Kidney (tissue), 14 donors: ENCODE data around the gene CCDC28A. TPM values are rescaled to one million over a fixed set of nuclear protein-coding genes. Genes with fewer than 3 reads are reported as not detected.
A peak's percentile ranks its signal among the peaks of the same experiment; 100 is the strongest.

Experiments used
- DNase-seq, 5 donors: peaks; one replicate each; pipeline ENCODE4 v3.0.0-alpha.2; 2013 to 2020
- FAIRE-seq: peaks from 2 replicates; lab custom pipeline; 2012; peaks lifted over from hg19 to GRCh38; lab: Jason Lieb, UNC
- H3K27ac ChIP-seq, 2 donors: one replicate each; pipeline ENCODE4 v1.7.0; 2013; ENCODE audit warnings: low read depth in 2 of 2, low read length in 2 of 2, inconsistent platforms in 1 of 2
- H3K27me3 ChIP-seq: one replicate; pipeline ENCODE4 v1.7.1; 2013; ENCODE audit warnings: low read length, inconsistent platforms; ENCODE audit not compliant: control insufficient read depth, insufficient read depth
- H3K36me3 ChIP-seq, 3 donors: one replicate each; pipeline versions ENCODE4 v1.7.0 to v1.7.1; 2013; ENCODE audit warnings: low read length in 3 of 3, control low read depth in 1 of 3, inconsistent platforms in 1 of 3; ENCODE audit not compliant: insufficient read depth in 3 of 3, control insufficient read depth in 2 of 3
- H3K4me1 ChIP-seq, 3 donors: one replicate each; pipeline versions ENCODE4 v1.7.0 to v1.7.1; 2013; ENCODE audit warnings: low read length in 3 of 3, inconsistent platforms in 1 of 3, low read depth in 1 of 3; ENCODE audit not compliant: control insufficient read depth in 2 of 3, insufficient read depth in 2 of 3
- H3K4me3 ChIP-seq, 3 donors: one replicate each; pipeline versions ENCODE4 v1.7.0 to v1.8.1; 2013; ENCODE audit warnings: low read length in 3 of 3, control low read depth in 1 of 3, inconsistent platforms in 1 of 3
- H3K9ac ChIP-seq, 3 donors: one replicate each; pipeline versions ENCODE4 v1.7.0 to v1.7.1; 2013; ENCODE audit warnings: low read length in 3 of 3, control low read depth in 1 of 3, inconsistent platforms in 1 of 3
- H3K9me3 ChIP-seq, 3 donors: one replicate each; pipeline versions ENCODE4 v1.7.0 to v1.7.1; 2013; ENCODE audit warnings: low read length in 3 of 3, control low read depth in 1 of 3, inconsistent platforms in 1 of 3; ENCODE audit not compliant: control insufficient read depth in 2 of 3, insufficient read depth in 1 of 3
- intact Hi-C: fragments of 100-400 bp; cut with DNase I; formaldehyde crosslinking; loops from one replicate; pipeline ENCODE4 v1.11.1; 2022
- polyA plus RNA-seq: library from polyadenylated mRNA; stranded (reverse); fragments of 350-450 nt; fragmentation: Illumina TruSeq; extraction: RNeasy Lipid Tissue Mini Kit (QIAGEN cat#74804); gene quantifications from one replicate; pipeline ENCODE4 v1.2.3, GENCODE V29; 2014; ENCODE audit warnings: low read depth, low replicate concordance; ENCODE audit not compliant: insufficient read depth
- total RNA-seq: library from RNA; stranded (reverse); fragmentation: NEBNext Ultra II Directional; extraction: Animal tissue kit (Norgen Biotek cat#: 25700); gene quantifications from one replicate; pipeline ENCODE4 v1.2.1, GENCODE V29; 2021
- TF ChIP-seq, protein P1 (sequence below): IDR thresholded peaks from 3 replicates; pipeline ENCODE4 v1.5.1; 2012; ENCODE audit warnings: mild to moderate bottlenecking, moderate library complexity, borderline replicate concordance; ENCODE audit not compliant: insufficient read depth; ENCODE audit errors: extremely low read depth
- donor health status: control.
- donor health status: control.
- donor health status: control.
- donor health status: control.
- donor health status: control.
- donor health status: DM: yes; HTN: yes; CAD: no.
- donor health status: Normal renal cell carcinoma (clear cell type).

Gene CCDC28A
- total and polyA plus RNA-seq, 2 donors from 2014 or later: 30.2 to 70.0 TPM

GRCh38 chr6:138795809-138796603, 22.4 kb downstream of the CCDC28A start, which contains the start of gene ECT2L:
ECT2L (plus strand) TSS chr6:138796087; CDS start chr6:138813275, 17,188 bp downstream.
- Histone ChIP-seq H3K9ac (peak within 1 kb of the TSS in 2 of 3 donors; percentile 19 to 41), H3K4me3 (peak within 1 kb of the TSS in 1 of 3 donors; percentile 38), H3K27me3 (no peaks in the 10 kb centered on the region), H3K4me1 (no peaks in the 10 kb centered on the region), H3K27ac (no peak within 1 kb of the TSS), H3K36me3 (peaks cover 0 to 3% (median 0%) of the 10 kb centered on the region in 3 donors), H3K9me3 (no peaks in the 10 kb centered on the region)
- TF ChIP-seq, protein P1, sequence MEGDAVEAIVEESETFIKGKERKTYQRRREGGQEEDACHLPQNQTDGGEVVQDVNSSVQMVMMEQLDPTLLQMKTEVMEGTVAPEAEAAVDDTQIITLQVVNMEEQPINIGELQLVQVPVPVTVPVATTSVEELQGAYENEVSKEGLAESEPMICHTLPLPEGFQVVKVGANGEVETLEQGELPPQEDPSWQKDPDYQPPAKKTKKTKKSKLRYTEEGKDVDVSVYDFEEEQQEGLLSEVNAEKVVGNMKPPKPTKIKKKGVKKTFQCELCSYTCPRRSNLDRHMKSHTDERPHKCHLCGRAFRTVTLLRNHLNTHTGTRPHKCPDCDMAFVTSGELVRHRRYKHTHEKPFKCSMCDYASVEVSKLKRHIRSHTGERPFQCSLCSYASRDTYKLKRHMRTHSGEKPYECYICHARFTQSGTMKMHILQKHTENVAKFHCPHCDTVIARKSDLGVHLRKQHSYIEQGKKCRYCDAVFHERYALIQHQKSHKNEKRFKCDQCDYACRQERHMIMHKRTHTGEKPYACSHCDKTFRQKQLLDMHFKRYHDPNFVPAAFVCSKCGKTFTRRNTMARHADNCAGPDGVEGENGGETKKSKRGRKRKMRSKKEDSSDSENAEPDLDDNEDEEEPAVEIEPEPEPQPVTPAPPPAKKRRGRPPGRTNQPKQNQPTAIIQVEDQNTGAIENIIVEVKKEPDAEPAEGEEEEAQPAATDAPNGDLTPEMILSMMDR: no peak
- FAIRE-seq: no peak
- DNase-seq: peak; percentile 79 to 91 (median 85)
- intact Hi-C loops: no loop called here

DNA sequence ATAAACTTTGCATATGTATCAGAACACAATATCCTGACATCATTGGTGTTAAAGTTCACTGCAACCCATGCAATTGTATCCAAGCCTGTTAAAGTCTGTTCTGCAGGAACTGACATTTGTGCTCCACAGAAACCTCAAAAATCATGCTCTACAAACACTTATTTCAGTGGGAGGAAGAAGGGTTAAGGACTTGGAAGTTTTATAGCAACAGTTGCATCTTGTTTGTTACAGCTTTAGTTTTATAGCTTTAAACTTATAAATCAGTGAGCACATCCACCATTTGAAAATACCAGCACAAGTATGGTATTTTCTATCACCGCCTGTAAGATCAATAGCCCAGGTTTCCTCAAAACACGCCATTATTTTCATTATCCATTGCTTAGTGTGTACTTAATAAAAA, 23.2 kb downstream of the CCDC28A start:
- no peaks in the 10 kb centered on the region for H3K9me3 ChIP-seq
- no peaks in the 10 kb centered on the region for H3K27me3 ChIP-seq
- intact Hi-C loops: no loop called here
- no peak overlapping the region for H3K9ac ChIP-seq
- FAIRE-seq (no peak), DNase-seq (no peak)
- H3K27ac ChIP-seq: no peak overlapping the region
- TF ChIP-seq, protein P1: no peak
- no peaks in the 10 kb centered on the region for H3K36me3 ChIP-seq
- no peaks in the 10 kb centered on the region for H3K4me1 ChIP-seq
- no peak overlapping the region for H3K4me3 ChIP-seq

- FAIRE-seq (no peak), DNase-seq (no peak)
- no peaks in the 10 kb centered on the region for H3K27me3 ChIP-seq
- no peak overlapping the region for H3K27ac ChIP-seq
- no peaks in the 10 kb centered on the region for H3K36me3 ChIP-seq
- no peaks in the 10 kb centered on the region for H3K4me1 ChIP-seq
- TF ChIP-seq, protein P1: no peak
- no peaks in the 10 kb centered on the region for H3K9me3 ChIP-seq
- no peak overlapping the region for H3K4me3 ChIP-seq
- no peak overlapping the region for H3K9ac ChIP-seq
- intact Hi-C loops: no loop called here
Observed at GRCh38 chr6:138797806-138798446, 24.4 kb downstream of the CCDC28A start.
